Measurements from ENCODE around the gene VWA5B1. TPM values are rescaled to one million over a fixed set of nuclear protein-coding genes. Genes with fewer than 3 reads are reported as not detected.

The VWA5B1 gene
- total RNA-seq, 4 donors from 2014 or later: 0.69 TPM; not detected in 3

DNA sequence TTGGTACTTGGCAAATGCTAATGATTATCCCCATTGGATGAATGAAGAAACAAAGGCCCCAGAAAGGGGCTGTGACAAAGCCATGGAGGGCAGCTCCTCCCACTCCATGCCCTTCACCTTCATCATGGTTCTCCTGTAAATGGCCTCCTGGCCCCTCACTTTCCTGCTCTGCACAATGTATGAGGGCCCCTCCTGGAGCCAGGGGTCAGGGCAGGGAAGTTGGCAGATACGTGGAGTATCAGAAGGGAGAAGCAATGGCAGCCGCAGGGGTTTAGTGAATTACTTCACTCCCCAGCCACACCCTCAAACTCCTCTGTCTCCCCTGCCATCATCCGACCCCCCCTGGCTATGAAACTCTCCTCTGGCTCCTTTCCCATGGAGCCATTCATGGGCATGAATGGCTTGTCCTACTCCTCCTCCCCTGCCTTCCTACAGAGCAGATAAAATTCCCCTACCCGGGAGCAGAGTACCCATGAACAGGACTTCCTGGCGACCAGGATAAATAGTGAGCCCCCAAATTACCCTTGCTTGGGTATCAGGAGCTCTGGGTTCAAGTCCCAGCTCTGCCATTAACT lies 109.0 kb downstream of the VWA5B1 start:
- DNase-seq: no peak
- TF ChIP-seq POLR2A (IDR thresholded peaks at IDR 0.05) (no peak), CTCF (IDR thresholded peaks at IDR 0.05) (no peak)
- Histone ChIP-seq H3K4me1 (no peaks in the 10 kb centered on the region), H3K9me3 (no peaks in the 10 kb centered on the region), H3K27me3 (no peaks in the 10 kb centered on the region), H3K4me3 (no peak overlapping the region), H3K27ac (no peak overlapping the region), H3K36me3 (no peaks in the 10 kb centered on the region)
- intact Hi-C loops (cut with DNase I; ENCODE audit: low total_unique reads): no loop called here

DNA sequence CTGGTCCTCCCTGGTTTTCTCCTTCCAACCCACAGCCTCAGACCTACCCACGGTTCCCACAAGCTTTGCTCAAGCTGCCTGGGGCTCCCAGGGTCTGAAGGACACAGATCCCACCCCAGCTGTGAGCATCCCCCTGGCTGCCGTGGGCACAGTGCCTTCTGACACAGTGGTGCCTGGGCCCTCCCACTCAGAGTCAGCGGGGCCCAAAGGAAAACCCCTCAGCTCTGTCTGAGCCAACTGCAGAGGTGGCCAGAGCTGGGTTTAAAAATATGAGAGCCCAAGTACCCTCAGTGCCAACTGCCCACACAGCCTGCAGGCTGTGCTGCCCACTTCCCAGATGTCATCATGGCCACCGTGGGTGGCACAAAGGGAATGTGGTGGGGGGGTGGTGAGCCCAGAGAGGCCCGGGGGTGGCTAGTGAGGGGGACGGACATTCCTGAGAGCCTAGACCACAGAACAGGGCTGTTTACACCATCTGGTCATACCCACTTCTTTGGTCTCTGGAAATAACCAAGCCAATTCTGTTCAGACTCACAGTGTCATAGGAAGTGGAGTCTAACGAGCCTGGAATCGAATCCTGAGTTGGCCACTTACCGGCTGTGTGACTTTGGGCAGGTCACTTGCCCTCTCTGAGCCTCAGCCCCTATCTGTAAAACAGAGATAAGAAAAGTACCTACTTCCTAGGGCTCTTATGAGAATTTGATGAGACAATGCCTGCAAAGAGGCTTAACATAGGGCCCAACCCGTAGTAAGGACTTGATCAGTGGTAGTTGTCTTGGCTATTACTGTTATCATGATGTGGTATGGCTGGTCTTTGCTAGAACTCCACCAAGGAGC lies 109.9 kb downstream of the VWA5B1 start:
- Histone ChIP-seq H3K27ac (no peak overlapping the region), H3K9me3 (no peaks in the 10 kb centered on the region), H3K4me1 (no peaks in the 10 kb centered on the region), H3K27me3 (no peaks in the 10 kb centered on the region), H3K36me3 (no peaks in the 10 kb centered on the region), H3K4me3 (no peak overlapping the region)
- no peak for DNase-seq
- TF ChIP-seq POLR2A (IDR thresholded peaks at IDR 0.05) (no peak), CTCF (IDR thresholded peaks at IDR 0.05) (no peak)
- intact Hi-C loops (cut with DNase I; ENCODE audit: low total_unique reads): no loop called here

GRCh38 chr1:20401405-20402010 lies 110.8 kb downstream of the VWA5B1 start:
- Histone ChIP-seq H3K36me3 (no peaks in the 10 kb centered on the region), H3K4me1 (no peaks in the 10 kb centered on the region), H3K4me3 (no peak overlapping the region), H3K9me3 (no peaks in the 10 kb centered on the region), H3K27ac (no peak overlapping the region), H3K27me3 (no peaks in the 10 kb centered on the region)
- intact Hi-C loops (cut with DNase I; ENCODE audit: low total_unique reads): no loop called here
- TF ChIP-seq POLR2A (IDR thresholded peaks at IDR 0.05): no peak
- no peak for TF ChIP-seq CTCF (IDR thresholded peaks at IDR 0.05)
- no peak for DNase-seq

GRCh38 chr1:20402585-20403422 lies 112.1 kb downstream of the VWA5B1 start:
- Histone ChIP-seq H3K27ac (no peak overlapping the region), H3K36me3 (no peaks in the 10 kb centered on the region), H3K9me3 (no peaks in the 10 kb centered on the region), H3K4me3 (no peak overlapping the region), H3K4me1 (no peaks in the 10 kb centered on the region), H3K27me3 (no peaks in the 10 kb centered on the region)
- intact Hi-C loops (cut with DNase I; ENCODE audit: low total_unique reads): no loop called here
- TF ChIP-seq POLR2A (IDR thresholded peaks at IDR 0.05): no peak
- no peak for TF ChIP-seq CTCF (IDR thresholded peaks at IDR 0.05)
- DNase-seq: no peak

All from uterus (tissue), 4 donors.